SK-N-SH treated with all-trans-retinoic acid at 6 μM for 48 hours (cell line): ENCODE measurements around the gene PGPEP1.

Experiments used
- ATAC-seq: fragments of 200-7000 bp; cut with Tn5 transposase; 3 replicates; pipeline ENCODE4 v1.9.1; 2020; ENCODE audit warnings: mild to moderate bottlenecking, moderate library complexity
- ARNTL ChIP-seq: fragments of 450-650 bp; formaldehyde crosslinking; IDR thresholded peaks from 2 replicates; pipeline ENCODE4 v1.5.0; 2020; ENCODE audit warnings: low read depth, mild to moderate bottlenecking, moderate library complexity, borderline replicate concordance
- BACH2 ChIP-seq: fragments of 250-450 bp; sonication (Bioruptor Pico); IDR thresholded peaks from 2 replicates; pipeline ENCODE4 v1.9.0; 2021; ENCODE audit warnings: mild to moderate bottlenecking, borderline replicate concordance
- CREB5 ChIP-seq: fragments of 250-450 bp; sonication (Bioruptor Pico); IDR thresholded peaks from 2 replicates; pipeline ENCODE4 v1.5.1; 2020; ENCODE audit warnings: low read depth, mild to moderate bottlenecking, moderate library complexity
- CSDC2 ChIP-seq: fragments of 250-450 bp; sonication (Bioruptor Pico); IDR thresholded peaks from 2 replicates; pipeline ENCODE4 v1.5.0; 2020; ENCODE audit warnings: mild to moderate bottlenecking, moderate library complexity
- CSRNP3 ChIP-seq: fragments of 250-450 bp; sonication (Bioruptor Pico); IDR thresholded peaks from 2 replicates; pipeline ENCODE4 v1.5.1; 2021; ENCODE audit warnings: mild to moderate bottlenecking, moderate library complexity
- ESRRG ChIP-seq: fragments of 250-450 bp; sonication (Bioruptor Pico); IDR thresholded peaks from 2 replicates; pipeline ENCODE4 v1.6.1; 2021; ENCODE audit warnings: mild to moderate bottlenecking
- OSR1 ChIP-seq: fragments of 250-450 bp; sonication (Bioruptor Pico); IDR thresholded peaks from 2 replicates; pipeline ENCODE4 v1.8.0; 2022; ENCODE audit warnings: moderate library complexity, mild to moderate bottlenecking, inconsistent platforms
- PATZ1 ChIP-seq: fragments of 250-450 bp; sonication (Bioruptor Pico); IDR thresholded peaks from 2 replicates; pipeline ENCODE4 v1.8.0; 2020; ENCODE audit warnings: mild to moderate bottlenecking, moderate library complexity, borderline replicate concordance
- POU6F1 ChIP-seq: fragments of 250-450 bp; sonication (Bioruptor Pico); IDR thresholded peaks from 2 replicates; pipeline ENCODE4 v1.8.0; 2021; ENCODE audit warnings: low read depth, mild to moderate bottlenecking, moderate library complexity, borderline replicate concordance
- PPARA ChIP-seq: fragments of 250-450 bp; sonication (Bioruptor Pico); IDR thresholded peaks from 2 replicates; pipeline ENCODE4 v1.5.0; 2020; ENCODE audit warnings: mild to moderate bottlenecking, borderline replicate concordance
- RARB ChIP-seq: fragments of 250-450 bp; sonication (Bioruptor Pico); IDR thresholded peaks from 2 replicates; pipeline ENCODE4 v1.8.0; 2021; ENCODE audit warnings: mild to moderate bottlenecking, moderate library complexity
- SNAI2 ChIP-seq: fragments of 250-450 bp; sonication (Bioruptor Pico); IDR thresholded peaks from 2 replicates; pipeline ENCODE4 v1.5.0; 2020; ENCODE audit warnings: mild to moderate bottlenecking, moderate library complexity
- TCF4 ChIP-seq: fragments of 250-450 bp; sonication (Bioruptor Pico); IDR thresholded peaks from 2 replicates; pipeline ENCODE4 v1.8.0; 2021; ENCODE audit warnings: mild to moderate bottlenecking, moderate library complexity, borderline replicate concordance
- TSHZ2 ChIP-seq: fragments of 250-450 bp; sonication (Bioruptor Pico); IDR thresholded peaks from 2 replicates; pipeline ENCODE4 v1.5.0; 2020; ENCODE audit warnings: mild to moderate bottlenecking, moderate library complexity
- ZC3H10 ChIP-seq: fragments of 250-450 bp; sonication (Bioruptor Pico); IDR thresholded peaks from 2 replicates; pipeline ENCODE4 v1.5.1; 2021; ENCODE audit warnings: mild to moderate bottlenecking, moderate library complexity
- ZFP3 ChIP-seq: fragments of 250-450 bp; sonication (Bioruptor Pico); IDR thresholded peaks from 2 replicates; pipeline ENCODE4 v1.5.0; 2020; ENCODE audit warnings: mild to moderate bottlenecking, moderate library complexity
- ZFP30 ChIP-seq: fragments of 450-650 bp; formaldehyde crosslinking; IDR thresholded peaks from 2 replicates; pipeline ENCODE4 v1.5.0; 2022; ENCODE audit warnings: mild to moderate bottlenecking, moderate library complexity
- ZNF565 ChIP-seq: fragments of 450-650 bp; formaldehyde crosslinking; conservative IDR thresholded peaks from 2 replicates; pipeline ENCODE4 v1.5.0; 2020; ENCODE audit warnings: low read depth, mild to moderate bottlenecking, moderate library complexity
- ZNF70 ChIP-seq: fragments of 450-650 bp; formaldehyde crosslinking; IDR thresholded peaks from 2 replicates; pipeline ENCODE4 v1.5.0; 2020; ENCODE audit warnings: mild to moderate bottlenecking, moderate library complexity
- ZNF8 ChIP-seq: fragments of 450-650 bp; formaldehyde crosslinking; IDR thresholded peaks from 2 replicates; pipeline ENCODE4 v1.5.0; 2020; ENCODE audit warnings: mild to moderate bottlenecking, moderate library complexity

PGPEP1 gene

GRCh38 chr19:18415178-18415867, 74.9 kb downstream of the PGPEP1 start:
- TF ChIP-seq OSR1 (no peak), ZNF70 (CRISPR knock-in tag) (no peak), ZNF8 (no peak), ZC3H10 (no peak), ESRRG (CRISPR knock-in tag) (no peak), ZNF565 (CRISPR knock-in tag) (no peak), POU6F1 (CRISPR knock-in tag) (no peak), PATZ1 (no peak), SNAI2 (no peak), RARB (no peak), BACH2 (CRISPR knock-in tag) (no peak), TSHZ2 (CRISPR knock-in tag) (no peak), PPARA (CRISPR knock-in tag) (no peak), TCF4 (CRISPR knock-in tag) (no peak), ARNTL (CRISPR knock-in tag) (no peak), CREB5 (CRISPR knock-in tag) (no peak), ZFP30 (CRISPR knock-in tag) (no peak), ZFP3 (CRISPR knock-in tag) (no peak)
- no peak for ATAC-seq

GRCh38 chr19:18416778-18417249, 76.4 kb downstream of the PGPEP1 start:
- TF ChIP-seq PATZ1, result peak; percentile 73
- no peak for TF ChIP-seq RARB
- peak; percentile 24; the same call in 1 of the 2 replicates for TF ChIP-seq ZFP3 (CRISPR knock-in tag)
- peak; percentile 78 for ATAC-seq

GRCh38 chr19:18417250-18418028, 77.0 kb downstream of the PGPEP1 start:
- TF ChIP-seq CSRNP3 (CRISPR knock-in tag), result no peak
- no peak for TF ChIP-seq SNAI2
- no peak for TF ChIP-seq PPARA (CRISPR knock-in tag)
- no peak for TF ChIP-seq ZNF565 (CRISPR knock-in tag)
- peak; percentile 98 for TF ChIP-seq PATZ1
- TF ChIP-seq CSDC2 (CRISPR knock-in tag), result 0 out of 2 replicates have a peak, but pooled peaks have one; percentile 64
- no peak for TF ChIP-seq ZNF8
- 0 out of 2 replicates have a peak, but pooled peaks have one; percentile 37 for TF ChIP-seq ZFP3 (CRISPR knock-in tag)
- TF ChIP-seq RARB, result no peak
- ATAC-seq, result peak; percentile 70
